22Rv1 (cell line): Measurements from ENCODE around the gene CTNNA3.
A peak's percentile ranks its signal among the peaks of the same experiment; 100 is the strongest.

Experiments used
- CTCF ChIP-seq: fragments of 450-650 bp; IDR thresholded peaks from 2 replicates; pipeline ENCODE4 v1.5.1; 2017; ENCODE audit warnings: mild to moderate bottlenecking
- ZFX ChIP-seq: fragments of 450-650 bp; IDR thresholded peaks from 2 replicates; pipeline ENCODE4 v1.6.1; 2017; ENCODE audit warnings: antibody characterized with exemption, borderline replicate concordance

GRCh38 chr10:66180581-66181318 lies 1515.2 kb downstream of the CTNNA3 start:
- TF ChIP-seq CTCF (peak; percentile 78), ZFX (no peak)
